Peyer's patch (tissue), 4 donors: Measurements from ENCODE around the gene ANKRD60. TPM values are rescaled to one million over a fixed set of nuclear protein-coding genes. Genes with fewer than 3 reads are reported as not detected.
A peak's percentile ranks its signal among the peaks of the same experiment; 100 is the strongest.

Experiments used
- DNase-seq, 3 donors: peaks; one replicate each; pipeline ENCODE4 v3.0.0-alpha.2; 2017 to 2019
- H3K27ac ChIP-seq, 4 donors: fragments of 200-600 bp; sonication (generic); one replicate each; pipeline ENCODE4 v1.5.1; 2016 to 2019
- H3K27me3 ChIP-seq, 2 donors: fragments of 200-600 bp; sonication (generic); one replicate each; pipeline ENCODE4 v1.5.1; 2019
- H3K36me3 ChIP-seq, 3 donors: fragments of 200-600 bp; sonication (generic); one replicate each; pipeline ENCODE4 v1.5.1; 2016 to 2019
- H3K4me1 ChIP-seq, 4 donors: fragments of 200-600 bp; sonication (generic); one replicate each; pipeline ENCODE4 v1.5.1; 2016 to 2019
- H3K4me3 ChIP-seq, 4 donors: fragments of 200-600 bp; sonication (generic); 1 replicate in 3 of 4; 2 replicates in 1 of 4; pipeline ENCODE4 v1.5.1; 2016 to 2019; ENCODE audit warnings: mild to moderate bottlenecking in 1 of 4
- H3K9me3 ChIP-seq, 4 donors: fragments of 200-600 bp; sonication (generic); one replicate each; pipeline ENCODE4 v1.5.1; 2016 to 2019; ENCODE audit warnings: mild to moderate bottlenecking in 1 of 4
- CTCF ChIP-seq, 6 experiments: fragments of 450-650 bp in 4 of 6; fragments of 200-600 bp in 2 of 6; sonication (generic) in 1 of 6; IDR thresholded peaks; one replicate each; pipeline ENCODE4 v1.5.1; 2017 to 2019; ENCODE audit warnings: antibody characterized with exemption in 6 of 6, mild to moderate bottlenecking in 3 of 6, moderate library complexity in 1 of 6
- POLR2A ChIP-seq, 2 donors: fragments of 450-650 bp; IDR thresholded peaks; one replicate each; pipeline ENCODE4 v1.5.1; 2017; ENCODE audit warnings: antibody characterized with exemption in 2 of 2, mild to moderate bottlenecking in 2 of 2, moderate library complexity in 2 of 2
- total RNA-seq, 4 donors: library from RNA; depleted of rRNA; stranded (reverse); fragments of >200 nt; gene quantifications; one replicate each; pipeline ENCODE4 v1.1.0, GENCODE V29; 2016

The ANKRD60 gene
- total RNA-seq, 4 donors from 2014 or later: not detected

GRCh38 chr20:58213716-58214115, 14.7 kb downstream of the ANKRD60 start:
- Histone ChIP-seq H3K4me3 (no peak overlapping the region), H3K27ac (no peak overlapping the region), H3K36me3 (no peaks in the 10 kb centered on the region), H3K4me1 (no peaks in the 10 kb centered on the region), H3K27me3 (no peaks in the 10 kb centered on the region), H3K9me3 (peaks cover 0 to 2% (median 0%) of the 10 kb centered on the region in 4 donors)
- DNase-seq: peak in 1 of 3 donors; percentile 23
- TF ChIP-seq CTCF (IDR thresholded peaks at IDR 0.05) (no peak), POLR2A (IDR thresholded peaks at IDR 0.05) (no peak)

- H3K27ac ChIP-seq: no peak overlapping the region
- TF ChIP-seq CTCF (IDR thresholded peaks at IDR 0.05) (no peak), POLR2A (IDR thresholded peaks at IDR 0.05) (no peak)
- no peaks in the 10 kb centered on the region for H3K27me3 ChIP-seq
- no peaks in the 10 kb centered on the region for H3K36me3 ChIP-seq
- H3K9me3 ChIP-seq: no peaks in the 10 kb centered on the region
- H3K4me1 ChIP-seq: no peaks in the 10 kb centered on the region
- peak in 1 of 3 donors; percentile 10 for DNase-seq
- H3K4me3 ChIP-seq: no peak overlapping the region
Observed at GRCh38 chr20:58213121-58213520, 15.3 kb downstream of the ANKRD60 start.

- no peaks in the 10 kb centered on the region for H3K4me1 ChIP-seq
- H3K27me3 ChIP-seq: no peaks in the 10 kb centered on the region
- no peaks in the 10 kb centered on the region for H3K9me3 ChIP-seq
- H3K27ac ChIP-seq: no peak overlapping the region
- H3K4me3 ChIP-seq: no peak overlapping the region
- no peaks in the 10 kb centered on the region for H3K36me3 ChIP-seq
- TF ChIP-seq POLR2A (IDR thresholded peaks at IDR 0.05) (no peak), CTCF (IDR thresholded peaks at IDR 0.05) (no peak)
- DNase-seq: peak in 1 of 3 donors; percentile 14
Observed at GRCh38 chr20:58212636-58213035, 15.8 kb downstream of the ANKRD60 start.

- H3K27ac ChIP-seq: no peak overlapping the region
- no peaks in the 10 kb centered on the region for H3K27me3 ChIP-seq
- no peaks in the 10 kb centered on the region for H3K4me1 ChIP-seq
- H3K36me3 ChIP-seq: no peaks in the 10 kb centered on the region
- H3K9me3 ChIP-seq: no peaks in the 10 kb centered on the region
- no peak for TF ChIP-seq CTCF (IDR thresholded peaks at IDR 0.05)
- no peak for DNase-seq
- no peak overlapping the region for H3K4me3 ChIP-seq
Observed at GRCh38 chr20:58210398-58210747, 18.1 kb downstream of the ANKRD60 start.

- DNase-seq: peak; percentile 69 to 92 (median 91)
- Histone ChIP-seq H3K36me3 (no peaks in the 10 kb centered on the region), H3K4me3 (no peak overlapping the region), H3K27me3 (no peaks in the 10 kb centered on the region), H3K27ac (no peak overlapping the region), H3K9me3 (no peaks in the 10 kb centered on the region), H3K4me1 (no peaks in the 10 kb centered on the region)
- TF ChIP-seq CTCF (IDR thresholded peaks at IDR 0.05) (peak; percentile 99 to 100 (median 100)), POLR2A (IDR thresholded peaks at IDR 0.05) (no peak)
Observed at GRCh38 chr20:58209652-58210397, 18.6 kb downstream of the ANKRD60 start.
